ENCODE data around the gene FRMD4A.

DNA sequence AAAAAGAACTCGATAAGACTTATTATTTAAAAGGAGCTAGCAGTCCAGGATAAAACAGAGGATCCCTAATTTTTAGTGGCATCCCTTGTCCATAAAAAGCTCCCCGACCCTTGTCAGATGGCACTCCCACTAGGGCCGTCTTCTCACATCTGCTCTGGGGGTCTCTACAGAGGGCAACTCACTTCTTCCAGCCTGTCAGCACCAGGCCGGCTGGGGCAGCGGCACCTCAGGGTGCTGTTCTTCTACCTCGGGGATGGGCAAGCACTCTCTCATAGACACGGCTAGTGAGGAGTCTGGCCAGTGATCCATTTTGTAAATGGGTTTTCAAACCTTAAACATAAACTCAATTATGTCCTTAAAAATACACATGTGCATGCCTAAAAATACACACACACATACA lies 609.2 kb downstream of the FRMD4A start:
- TF ChIP-seq POLR2A (IDR thresholded peaks at IDR 0.05) (no peak), POLR2AphosphoS5 (IDR thresholded peaks at IDR 0.05) (no peak)
- TF ChIP-seq, protein P1, sequence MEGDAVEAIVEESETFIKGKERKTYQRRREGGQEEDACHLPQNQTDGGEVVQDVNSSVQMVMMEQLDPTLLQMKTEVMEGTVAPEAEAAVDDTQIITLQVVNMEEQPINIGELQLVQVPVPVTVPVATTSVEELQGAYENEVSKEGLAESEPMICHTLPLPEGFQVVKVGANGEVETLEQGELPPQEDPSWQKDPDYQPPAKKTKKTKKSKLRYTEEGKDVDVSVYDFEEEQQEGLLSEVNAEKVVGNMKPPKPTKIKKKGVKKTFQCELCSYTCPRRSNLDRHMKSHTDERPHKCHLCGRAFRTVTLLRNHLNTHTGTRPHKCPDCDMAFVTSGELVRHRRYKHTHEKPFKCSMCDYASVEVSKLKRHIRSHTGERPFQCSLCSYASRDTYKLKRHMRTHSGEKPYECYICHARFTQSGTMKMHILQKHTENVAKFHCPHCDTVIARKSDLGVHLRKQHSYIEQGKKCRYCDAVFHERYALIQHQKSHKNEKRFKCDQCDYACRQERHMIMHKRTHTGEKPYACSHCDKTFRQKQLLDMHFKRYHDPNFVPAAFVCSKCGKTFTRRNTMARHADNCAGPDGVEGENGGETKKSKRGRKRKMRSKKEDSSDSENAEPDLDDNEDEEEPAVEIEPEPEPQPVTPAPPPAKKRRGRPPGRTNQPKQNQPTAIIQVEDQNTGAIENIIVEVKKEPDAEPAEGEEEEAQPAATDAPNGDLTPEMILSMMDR (IDR thresholded peaks at IDR 0.05): no peak
